GM19099 (cell line): Measurements from ENCODE around the gene CEACAM7.

Experiments used
- POLR2A ChIP-seq: IDR thresholded peaks from 3 replicates; pipeline ENCODE4 v1.6.1; 2011; ENCODE audit warnings: low read depth; ENCODE audit not compliant: insufficient read length; ENCODE audit errors: extremely low read depth

Gene CEACAM7

GRCh38 chr19:41705393-41706174, 17.5 kb upstream of the CEACAM7 start:
- no peak for TF ChIP-seq POLR2A

GRCh38 chr19:41703602-41704293, 15.7 kb upstream of the CEACAM7 start:
- no peak for TF ChIP-seq POLR2A

GRCh38 chr19:41702171-41702651, 14.1 kb upstream of the CEACAM7 start:
- TF ChIP-seq POLR2A: no peak

- no peak for TF ChIP-seq POLR2A
These were observed 13.5 kb upstream of the CEACAM7 start for GRCh38 chr19:41701401-41702075.

- no peak for TF ChIP-seq POLR2A
These were observed 12.5 kb upstream of the CEACAM7 start for GRCh38 chr19:41700381-41701195.

GRCh38 chr19:41699968-41700323, 11.9 kb upstream of the CEACAM7 start:
- no peak for TF ChIP-seq POLR2A

GRCh38 chr19:41699231-41699967, 11.3 kb upstream of the CEACAM7 start:
- TF ChIP-seq POLR2A: no peak

GRCh38 chr19:41698746-41699230, 10.7 kb upstream of the CEACAM7 start:
- no peak for TF ChIP-seq POLR2A

- TF ChIP-seq POLR2A: no peak
These were observed 9.3 kb upstream of the CEACAM7 start for GRCh38 chr19:41697198-41697855.

GRCh38 chr19:41696402-41697197, 8.5 kb upstream of the CEACAM7 start:
- TF ChIP-seq POLR2A: no peak

GRCh38 chr19:41695745-41696144, 7.7 kb upstream of the CEACAM7 start:
- TF ChIP-seq POLR2A: no peak

GRCh38 chr19:41694831-41695635, 7.0 kb upstream of the CEACAM7 start:
- TF ChIP-seq POLR2A: no peak
